ENCODE measurements around the gene CREBBP. TPM values are rescaled to one million over a fixed set of nuclear protein-coding genes. Genes with fewer than 3 reads are reported as not detected.

CREBBP gene
- total RNA-seq, 4 donors from 2014 or later, result 48.2 to 112 (median 74.9) TPM

GRCh38 chr16:3872216-3872895 lies 8.2 kb downstream of the CREBBP start:
- no peaks in the 10 kb centered on the region for H3K36me3 ChIP-seq
- H3K4me3 ChIP-seq, result peak overlapping the region in 3 of 4 donors; percentile 6 to 25 (median 6)
- WGBS, result 55% methylated on average over 12 of the region's 12 CpGs
- intact Hi-C loops (cut with DNase I), result loop anchor here (5.0 kb wide), 1 partner anchor 80 kb away; no protein-coding TSS in a partner anchor
- peaks cover 86 to 100% (median 99%) of the 10 kb centered on the region in 4 donors for H3K4me1 ChIP-seq
- H3K27ac ChIP-seq (replicated peaks in 1 of 4), result peak overlapping the region; percentile 50 to 62 (median 54)
- TF ChIP-seq POLR2AphosphoS5 (IDR thresholded peaks at IDR 0.05) (no peak), CTCF (IDR thresholded peaks at IDR 0.05) (no peak), EP300 (IDR thresholded peaks at IDR 0.05) (no peak), POLR2A (IDR thresholded peaks at IDR 0.05; ENCODE audit: low read depth) (no peak)
- no peak for DNase-seq (ENCODE audit: extremely low spot score)
- H3K27me3 ChIP-seq, result no peaks in the 10 kb centered on the region
- H3K9me3 ChIP-seq, result no peaks in the 10 kb centered on the region

GRCh38 chr16:3868967-3869366 lies 11.5 kb downstream of the CREBBP start:
- Histone ChIP-seq H3K27me3 (no peaks in the 10 kb centered on the region), H3K36me3 (no peaks in the 10 kb centered on the region), H3K4me1 (peaks cover 76 to 100% (median 99%) of the 10 kb centered on the region in 4 donors), H3K27ac (replicated peaks in 1 of 4) (no peak overlapping the region), H3K4me3 (no peak overlapping the region), H3K9me3 (no peaks in the 10 kb centered on the region)
- 81% methylated on average over 3 of the region's 3 CpGs for WGBS
- no peak for DNase-seq (ENCODE audit: extremely low spot score)
- TF ChIP-seq CTCF (IDR thresholded peaks at IDR 0.05), result no peak
- TF ChIP-seq EP300 (IDR thresholded peaks at IDR 0.05), result no peak
- TF ChIP-seq POLR2A (IDR thresholded peaks at IDR 0.05; ENCODE audit: low read depth), result no peak
- no peak for TF ChIP-seq POLR2AphosphoS5 (IDR thresholded peaks at IDR 0.05)
- intact Hi-C loops (cut with DNase I), result no loop called here

- no peak for DNase-seq (ENCODE audit: extremely low spot score)
- intact Hi-C loops (cut with DNase I), result no loop called here
- Histone ChIP-seq H3K4me1 (peaks cover 76 to 100% (median 99%) of the 10 kb centered on the region in 4 donors), H3K27me3 (no peaks in the 10 kb centered on the region), H3K4me3 (no peak overlapping the region), H3K36me3 (no peaks in the 10 kb centered on the region), H3K27ac (replicated peaks in 1 of 4) (no peak overlapping the region), H3K9me3 (no peaks in the 10 kb centered on the region)
- 85% methylated on average over 8 of the region's 8 CpGs for whole genome bisulfite sequencing
- no peak for TF ChIP-seq POLR2AphosphoS5 (IDR thresholded peaks at IDR 0.05)
- no peak for TF ChIP-seq POLR2A (IDR thresholded peaks at IDR 0.05; ENCODE audit: low read depth)
- no peak for TF ChIP-seq EP300 (IDR thresholded peaks at IDR 0.05)
- TF ChIP-seq CTCF (IDR thresholded peaks at IDR 0.05), result no peak
These were observed 12.0 kb downstream of the CREBBP start for GRCh38 chr16:3868556-3868955.

- H3K27me3 ChIP-seq, result no peaks in the 10 kb centered on the region
- intact Hi-C loops (cut with DNase I), result no loop called here
- no peak for DNase-seq (ENCODE audit: extremely low spot score)
- no peak overlapping the region for H3K27ac ChIP-seq (replicated peaks in 1 of 4)
- H3K4me3 ChIP-seq, result no peak overlapping the region
- 89% methylated on average over 4 of the region's 4 CpGs for WGBS
- no peaks in the 10 kb centered on the region for H3K36me3 ChIP-seq
- TF ChIP-seq EP300 (IDR thresholded peaks at IDR 0.05), result no peak
- TF ChIP-seq POLR2AphosphoS5 (IDR thresholded peaks at IDR 0.05), result no peak
- TF ChIP-seq CTCF (IDR thresholded peaks at IDR 0.05), result no peak
- TF ChIP-seq POLR2A (IDR thresholded peaks at IDR 0.05; ENCODE audit: low read depth), result no peak
- H3K4me1 ChIP-seq, result peaks cover 75 to 100% (median 99%) of the 10 kb centered on the region in 4 donors
- no peaks in the 10 kb centered on the region for H3K9me3 ChIP-seq
These were observed 13.6 kb downstream of the CREBBP start for GRCh38 chr16:3866703-3867431.
